Gastroesophageal sphincter (tissue), 3 donors: ENCODE results near the gene IPO4.

Experiments used
- POLR2A ChIP-seq, 2 donors: fragments of 450-650 bp; IDR thresholded peaks; one replicate each; pipeline ENCODE4 v1.6.1; 2017; ENCODE audit warnings: antibody characterized with exemption in 2 of 2, mild to moderate bottlenecking in 2 of 2, moderate library complexity in 1 of 2
- TF ChIP-seq, protein P1 (sequence below), 4 experiments: fragments of 200-600 bp in 2 of 4; fragments of 450-650 bp in 2 of 4; sonication (generic) in 1 of 4; IDR thresholded peaks; one replicate each; pipeline ENCODE4 v1.5.1; 2017 to 2019; ENCODE audit warnings: antibody characterized with exemption in 4 of 4, mild to moderate bottlenecking in 2 of 4, moderate library complexity in 2 of 4

DNA sequence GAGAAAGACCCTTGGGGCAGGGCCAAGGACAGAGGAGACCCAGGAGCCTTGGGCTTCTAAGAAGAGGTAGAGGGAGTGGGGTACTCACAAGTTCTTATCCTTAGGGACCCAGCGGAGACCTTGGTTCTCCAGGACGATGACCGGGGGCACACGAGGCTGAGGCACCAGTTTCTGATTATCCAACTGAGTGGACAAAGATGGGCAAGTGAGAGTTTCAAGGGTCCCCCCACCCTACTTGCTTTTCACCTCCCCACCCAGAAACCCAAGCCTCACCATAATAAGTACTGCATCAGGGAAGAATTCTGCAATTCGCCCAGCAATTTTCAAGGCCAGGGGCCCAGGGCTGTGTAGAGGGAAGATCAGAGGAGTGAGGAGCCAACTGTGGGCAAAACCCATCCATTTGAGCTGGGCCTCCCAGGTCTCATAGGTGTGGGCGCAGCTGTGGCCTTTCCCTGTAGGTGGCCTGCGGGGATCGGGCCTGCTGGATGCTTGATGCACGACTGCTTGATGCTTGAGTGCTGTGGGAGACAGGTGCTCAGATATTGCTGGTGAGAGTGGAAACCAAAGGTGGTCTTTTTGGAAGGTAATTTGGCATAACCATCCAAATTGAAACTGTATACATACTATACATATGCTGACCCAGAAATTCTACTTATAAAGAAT is 49.2 kb downstream of the IPO4 start:
- TF ChIP-seq, protein P1, sequence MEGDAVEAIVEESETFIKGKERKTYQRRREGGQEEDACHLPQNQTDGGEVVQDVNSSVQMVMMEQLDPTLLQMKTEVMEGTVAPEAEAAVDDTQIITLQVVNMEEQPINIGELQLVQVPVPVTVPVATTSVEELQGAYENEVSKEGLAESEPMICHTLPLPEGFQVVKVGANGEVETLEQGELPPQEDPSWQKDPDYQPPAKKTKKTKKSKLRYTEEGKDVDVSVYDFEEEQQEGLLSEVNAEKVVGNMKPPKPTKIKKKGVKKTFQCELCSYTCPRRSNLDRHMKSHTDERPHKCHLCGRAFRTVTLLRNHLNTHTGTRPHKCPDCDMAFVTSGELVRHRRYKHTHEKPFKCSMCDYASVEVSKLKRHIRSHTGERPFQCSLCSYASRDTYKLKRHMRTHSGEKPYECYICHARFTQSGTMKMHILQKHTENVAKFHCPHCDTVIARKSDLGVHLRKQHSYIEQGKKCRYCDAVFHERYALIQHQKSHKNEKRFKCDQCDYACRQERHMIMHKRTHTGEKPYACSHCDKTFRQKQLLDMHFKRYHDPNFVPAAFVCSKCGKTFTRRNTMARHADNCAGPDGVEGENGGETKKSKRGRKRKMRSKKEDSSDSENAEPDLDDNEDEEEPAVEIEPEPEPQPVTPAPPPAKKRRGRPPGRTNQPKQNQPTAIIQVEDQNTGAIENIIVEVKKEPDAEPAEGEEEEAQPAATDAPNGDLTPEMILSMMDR (IDR thresholded peaks at IDR 0.05) = no peak
- TF ChIP-seq POLR2A (IDR thresholded peaks at IDR 0.05) = no peak
